ENCODE measurements around the gene OR51V1.

DNA sequence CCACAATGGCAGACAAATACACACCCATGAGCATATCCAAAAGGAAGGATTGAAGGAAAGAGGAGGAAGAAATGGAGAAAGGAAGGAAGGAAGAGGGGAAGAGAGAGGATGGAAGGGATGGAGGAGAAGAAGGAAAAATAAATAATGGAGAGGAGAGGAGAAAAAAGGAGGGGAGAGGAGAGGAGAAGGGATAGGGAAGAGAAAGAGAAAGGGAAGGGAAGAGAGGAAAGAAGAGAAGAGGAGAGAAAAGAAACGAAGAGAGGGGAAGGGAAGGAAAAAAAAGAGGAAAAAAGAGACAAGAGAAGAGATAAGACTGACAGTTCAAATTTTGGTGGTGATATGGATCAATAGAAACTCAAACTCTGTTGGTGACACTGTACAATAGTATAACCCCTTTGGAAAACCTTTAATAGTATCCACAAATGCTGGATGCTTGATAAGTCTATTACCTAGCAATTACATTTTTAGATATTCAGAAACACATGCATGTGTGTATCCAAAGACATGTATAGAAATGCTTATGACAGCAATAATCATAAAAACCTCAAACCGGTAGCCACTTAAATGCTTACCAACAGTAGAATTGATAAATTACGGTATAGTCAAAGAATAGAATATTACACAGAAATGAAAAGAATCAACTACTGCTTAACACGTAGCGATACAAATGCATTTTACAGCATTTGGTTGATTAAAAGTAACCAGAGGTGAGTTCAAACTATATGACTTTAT, 35.0 kb upstream of the OR51V1 start:
- no peak for TF ChIP-seq EZH2phosphoT487 (IDR thresholded peaks at IDR 0.05)
- TF ChIP-seq, protein P1, sequence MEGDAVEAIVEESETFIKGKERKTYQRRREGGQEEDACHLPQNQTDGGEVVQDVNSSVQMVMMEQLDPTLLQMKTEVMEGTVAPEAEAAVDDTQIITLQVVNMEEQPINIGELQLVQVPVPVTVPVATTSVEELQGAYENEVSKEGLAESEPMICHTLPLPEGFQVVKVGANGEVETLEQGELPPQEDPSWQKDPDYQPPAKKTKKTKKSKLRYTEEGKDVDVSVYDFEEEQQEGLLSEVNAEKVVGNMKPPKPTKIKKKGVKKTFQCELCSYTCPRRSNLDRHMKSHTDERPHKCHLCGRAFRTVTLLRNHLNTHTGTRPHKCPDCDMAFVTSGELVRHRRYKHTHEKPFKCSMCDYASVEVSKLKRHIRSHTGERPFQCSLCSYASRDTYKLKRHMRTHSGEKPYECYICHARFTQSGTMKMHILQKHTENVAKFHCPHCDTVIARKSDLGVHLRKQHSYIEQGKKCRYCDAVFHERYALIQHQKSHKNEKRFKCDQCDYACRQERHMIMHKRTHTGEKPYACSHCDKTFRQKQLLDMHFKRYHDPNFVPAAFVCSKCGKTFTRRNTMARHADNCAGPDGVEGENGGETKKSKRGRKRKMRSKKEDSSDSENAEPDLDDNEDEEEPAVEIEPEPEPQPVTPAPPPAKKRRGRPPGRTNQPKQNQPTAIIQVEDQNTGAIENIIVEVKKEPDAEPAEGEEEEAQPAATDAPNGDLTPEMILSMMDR (IDR thresholded peaks at IDR 0.05): no peak
